Measurements from ENCODE around the gene OTX2.
A peak's percentile ranks its signal among the peaks of the same experiment; 100 is the strongest.

The OTX2 gene

GRCh38 chr14:56808383-56809269, 1.7 kb downstream of the OTX2 start:
- H3K4me3 ChIP-seq (ENCODE audit: low read length): no peak overlapping the region
- H3K36me3 ChIP-seq (ENCODE audit: insufficient read depth, low read length): no peaks in the 10 kb centered on the region
- H2AFZ ChIP-seq (ENCODE audit: low read depth, low read length): peak overlapping the region; percentile 24
- peaks cover 4% of the 10 kb centered on the region for H3K9me3 ChIP-seq (ENCODE audit: low read length)
- H3K4me1 ChIP-seq (ENCODE audit: insufficient read depth, low read length): no peaks in the 10 kb centered on the region
- H3K27me3 ChIP-seq (ENCODE audit: insufficient read depth, low read length): peaks cover 99% of the 10 kb centered on the region

GRCh38 chr14:56808110-56808382, 2.2 kb downstream of the OTX2 start:
- H3K9me3 ChIP-seq (ENCODE audit: low read length): peaks cover 4% of the 10 kb centered on the region
- no peaks in the 10 kb centered on the region for H3K4me1 ChIP-seq (ENCODE audit: insufficient read depth, low read length)
- H2AFZ ChIP-seq (ENCODE audit: low read depth, low read length): peak overlapping the region; percentile 22
- no peak overlapping the region for H3K4me3 ChIP-seq (ENCODE audit: low read length)
- peaks cover 99% of the 10 kb centered on the region for H3K27me3 ChIP-seq (ENCODE audit: insufficient read depth, low read length)
- no peaks in the 10 kb centered on the region for H3K36me3 ChIP-seq (ENCODE audit: insufficient read depth, low read length)

GRCh38 chr14:56807386-56808109, 2.7 kb downstream of the OTX2 start:
- peaks cover 4% of the 10 kb centered on the region for H3K9me3 ChIP-seq (ENCODE audit: low read length)
- H2AFZ ChIP-seq (ENCODE audit: low read depth, low read length): peak overlapping the region; percentile 22
- no peaks in the 10 kb centered on the region for H3K36me3 ChIP-seq (ENCODE audit: insufficient read depth, low read length)
- peaks cover 99% of the 10 kb centered on the region for H3K27me3 ChIP-seq (ENCODE audit: insufficient read depth, low read length)
- no peak overlapping the region for H3K4me3 ChIP-seq (ENCODE audit: low read length)
- H3K4me1 ChIP-seq (ENCODE audit: insufficient read depth, low read length): no peaks in the 10 kb centered on the region

GRCh38 chr14:56806760-56807159, 3.5 kb downstream of the OTX2 start:
- H3K27me3 ChIP-seq (ENCODE audit: insufficient read depth, low read length): peaks cover 99% of the 10 kb centered on the region
- no peaks in the 10 kb centered on the region for H3K36me3 ChIP-seq (ENCODE audit: insufficient read depth, low read length)
- H3K9me3 ChIP-seq (ENCODE audit: low read length): peaks cover 4% of the 10 kb centered on the region
- no peaks in the 10 kb centered on the region for H3K4me1 ChIP-seq (ENCODE audit: insufficient read depth, low read length)
- H3K4me3 ChIP-seq (ENCODE audit: low read length): no peak overlapping the region
- no peak overlapping the region for H2AFZ ChIP-seq (ENCODE audit: low read depth, low read length)

- H3K27me3 ChIP-seq (ENCODE audit: insufficient read depth, low read length): peaks cover 99% of the 10 kb centered on the region
- H3K9me3 ChIP-seq (ENCODE audit: low read length): peaks cover 4% of the 10 kb centered on the region
- H3K4me1 ChIP-seq (ENCODE audit: insufficient read depth, low read length): no peaks in the 10 kb centered on the region
- no peak overlapping the region for H2AFZ ChIP-seq (ENCODE audit: low read depth, low read length)
- H3K4me3 ChIP-seq (ENCODE audit: low read length): no peak overlapping the region
- H3K36me3 ChIP-seq (ENCODE audit: insufficient read depth, low read length): no peaks in the 10 kb centered on the region
Measured at GRCh38 chr14:56805992-56806727, 4.1 kb downstream of the OTX2 start.

GRCh38 chr14:56805201-56805991, 4.9 kb downstream of the OTX2 start:
- peaks cover 99% of the 10 kb centered on the region for H3K27me3 ChIP-seq (ENCODE audit: insufficient read depth, low read length)
- H3K9me3 ChIP-seq (ENCODE audit: low read length): peaks cover 4% of the 10 kb centered on the region

GRCh38 chr14:56803816-56804535, 6.3 kb downstream of the OTX2 start:
- peaks cover 99% of the 10 kb centered on the region for H3K27me3 ChIP-seq (ENCODE audit: insufficient read depth, low read length)
- no peak overlapping the region for H3K4me3 ChIP-seq (ENCODE audit: low read length)
- no peaks in the 10 kb centered on the region for H3K36me3 ChIP-seq (ENCODE audit: insufficient read depth, low read length)
- H3K9me3 ChIP-seq (ENCODE audit: low read length): peaks cover 4% of the 10 kb centered on the region
- no peak overlapping the region for H2AFZ ChIP-seq (ENCODE audit: low read depth, low read length)
- H3K4me1 ChIP-seq (ENCODE audit: insufficient read depth, low read length): no peaks in the 10 kb centered on the region

More at GRCh38 chr14:56805201-56805991, 4.9 kb downstream of the OTX2 start:
- Histone ChIP-seq H3K4me1 (ENCODE audit: insufficient read depth, low read length) (no peaks in the 10 kb centered on the region), H3K36me3 (ENCODE audit: insufficient read depth, low read length) (no peaks in the 10 kb centered on the region), H3K4me3 (ENCODE audit: low read length) (no peak overlapping the region), H2AFZ (ENCODE audit: low read depth, low read length) (no peak overlapping the region)

GRCh38 chr14:56801920-56802319, 8.4 kb downstream of the OTX2 start:
- Histone ChIP-seq H2AFZ (ENCODE audit: low read depth, low read length) (no peak overlapping the region), H3K4me1 (ENCODE audit: insufficient read depth, low read length) (no peaks in the 10 kb centered on the region), H3K4me3 (ENCODE audit: low read length) (no peak overlapping the region), H3K9me3 (ENCODE audit: low read length) (peaks cover 4% of the 10 kb centered on the region), H3K36me3 (ENCODE audit: insufficient read depth, low read length) (no peaks in the 10 kb centered on the region), H3K27me3 (ENCODE audit: insufficient read depth, low read length) (peaks cover 99% of the 10 kb centered on the region)

GRCh38 chr14:56799343-56799645, 11.0 kb downstream of the OTX2 start:
- Histone ChIP-seq H3K4me3 (ENCODE audit: low read length) (no peak overlapping the region), H3K9me3 (ENCODE audit: low read length) (peaks cover 1% of the 10 kb centered on the region), H3K4me1 (ENCODE audit: insufficient read depth, low read length) (no peaks in the 10 kb centered on the region), H3K27me3 (ENCODE audit: insufficient read depth, low read length) (peaks cover 99% of the 10 kb centered on the region), H3K36me3 (ENCODE audit: insufficient read depth, low read length) (no peaks in the 10 kb centered on the region), H2AFZ (ENCODE audit: low read depth, low read length) (no peak overlapping the region)

GRCh38 chr14:56798447-56799342, 11.6 kb downstream of the OTX2 start:
- no peaks in the 10 kb centered on the region for H3K36me3 ChIP-seq (ENCODE audit: insufficient read depth, low read length)
- H3K9me3 ChIP-seq (ENCODE audit: low read length): peaks cover 5% of the 10 kb centered on the region
- H3K4me1 ChIP-seq (ENCODE audit: insufficient read depth, low read length): no peaks in the 10 kb centered on the region
- H3K4me3 ChIP-seq (ENCODE audit: low read length): no peak overlapping the region
- peak overlapping the region; percentile 66 for H2AFZ ChIP-seq (ENCODE audit: low read depth, low read length)
- H3K27me3 ChIP-seq (ENCODE audit: insufficient read depth, low read length): peaks cover 99% of the 10 kb centered on the region

- H3K36me3 ChIP-seq (ENCODE audit: insufficient read depth, low read length): no peaks in the 10 kb centered on the region
Measured at GRCh38 chr14:56797569-56798446, 12.5 kb downstream of the OTX2 start.

More at GRCh38 chr14:56797569-56798446, 12.5 kb downstream of the OTX2 start:
- peak overlapping the region; percentile 66 for H2AFZ ChIP-seq (ENCODE audit: low read depth, low read length)
- H3K4me3 ChIP-seq (ENCODE audit: low read length): no peak overlapping the region
- peaks cover 5% of the 10 kb centered on the region for H3K9me3 ChIP-seq (ENCODE audit: low read length)
- H3K4me1 ChIP-seq (ENCODE audit: insufficient read depth, low read length): no peaks in the 10 kb centered on the region
- H3K27me3 ChIP-seq (ENCODE audit: insufficient read depth, low read length): peaks cover 98% of the 10 kb centered on the region
